NK-92 treated with Interleukin-12 subunit alpha and Interleukin-12 subunit beta, amount 100 ng/mL, for 24 hours (cell line): ENCODE results near the gene DEFB125.
"Not testable (repeated sequence)": the region's sequence is repeated elsewhere in the genome, so short reads cannot be mapped to it uniquely, and the experiment has no call there.

Experiments
- DNase-seq: peaks from one replicate; lab custom pipeline; 2025; lab: John Stamatoyannopoulos, UW

The DEFB125 gene

GRCh38 chr20:87401-87800 is at the start of gene DEFB125:
Gene DEFB125, plus strand, starts transcription at chr20:87672. Its CDS starts 38 bp downstream, at chr20:87710.
- DNase-seq: no peak

GRCh38 chr20:60035-60918 is 27.2 kb upstream of the DEFB125 start:
- DNase-seq: no peak

GRCh38 chr20:61230-61629 is 26.2 kb upstream of the DEFB125 start:
- no peak for DNase-seq

GRCh38 chr20:61757-62156 is 25.7 kb upstream of the DEFB125 start:
- DNase-seq: no peak

GRCh38 chr20:62487-62886 is 25.0 kb upstream of the DEFB125 start:
- DNase-seq: no peak

- no peak for DNase-seq
Observed at GRCh38 chr20:64026-64603, 23.4 kb upstream of the DEFB125 start.

- DNase-seq: no peak
Observed at GRCh38 chr20:64766-65322, 22.6 kb upstream of the DEFB125 start.

GRCh38 chr20:77231-77630 is 10.2 kb upstream of the DEFB125 start:
- no peak for DNase-seq

- DNase-seq: no peak
Observed at GRCh38 chr20:78338-78737, 9.1 kb upstream of the DEFB125 start.

GRCh38 chr20:79565-79964 is 7.9 kb upstream of the DEFB125 start:
- no peak for DNase-seq

- DNase-seq: no peak
Observed at GRCh38 chr20:90651-91050, 3.2 kb downstream of the DEFB125 start.

GRCh38 chr20:93641-94040 is 6.2 kb downstream of the DEFB125 start:
- no peak for DNase-seq

- no peak for DNase-seq
Observed at GRCh38 chr20:95215-95614, 7.7 kb downstream of the DEFB125 start.

- not testable (repeated sequence) for DNase-seq
Observed at GRCh38 chr20:97691-98090, 10.2 kb downstream of the DEFB125 start.

- DNase-seq: no peak
Observed at GRCh38 chr20:101975-102374, 14.5 kb downstream of the DEFB125 start.

- DNase-seq: no peak
Observed at GRCh38 chr20:103456-103855, 16.0 kb downstream of the DEFB125 start.

GRCh38 chr20:112396-112795 is 24.9 kb downstream of the DEFB125 start:
- no peak for DNase-seq

GRCh38 chr20:117518-117917 is 30.0 kb downstream of the DEFB125 start:
- no peak for DNase-seq

GRCh38 chr20:129786-130323 is 42.4 kb downstream of the DEFB125 start:
- not testable (repeated sequence) for DNase-seq

GRCh38 chr20:137668-138490 is 50.4 kb downstream of the DEFB125 start:
- DNase-seq: no peak

- no peak for DNase-seq
Observed at GRCh38 chr20:142290-142689, 54.8 kb downstream of the DEFB125 start, which contains the start of gene DEFB126. Gene DEFB126, plus strand, starts transcription at chr20:142590. Its CDS starts 39 bp downstream, at chr20:142629.

GRCh38 chr20:145877-146276 is 58.4 kb downstream of the DEFB125 start:
- DNase-seq: no peak
